OCI-LY7 (cell line): Measurements from ENCODE around the gene LCE1C. TPM values are rescaled to one million over a fixed set of nuclear protein-coding genes. Genes with fewer than 3 reads are reported as not detected.

Experiments
- BruUV-seq: library from RNA; stranded (reverse); fragments of 400-500 nt; replicated peaks from 2 replicates; lab custom pipeline; 2021; lab: Mats Ljungman, UMichigan
- CTCF ChIA-PET: fragments of 300-600 bp; sonication (Branson Sonifier 250); formaldehyde crosslinking; loops from one replicate; lab custom pipeline; 2022; ENCODE audit warnings: antibody characterized with exemption; ENCODE audit not compliant: unreplicated experiment; lab: Charles Lee
- POLR2A ChIA-PET: fragments of 300-600 bp; sonication (Branson Sonifier 250); formaldehyde crosslinking; loops from one replicate; lab custom pipeline; 2022; ENCODE audit warnings: antibody characterized with exemption; lab: Charles Lee
- DNase-seq: peaks from one replicate; pipeline ENCODE4 v3.0.0-alpha.2; 2015; ENCODE audit warnings: low spot score
- H2AFZ ChIP-seq: fragments of 200-600 bp; sonication (generic), shearing (Covaris generic); 2 replicates; pipeline ENCODE4 v1.6.1; 2014; ENCODE audit warnings: mild to moderate bottlenecking, antibody characterized with exemption, low read length, moderate library complexity
- H3K27ac ChIP-seq: fragments of 200-600 bp; sonication (generic); 2 replicates; pipeline ENCODE4 v1.5.1; 2014; ENCODE audit warnings: mixed run types, low read depth, mild to moderate bottlenecking, moderate library complexity, low read length, inconsistent platforms; ENCODE audit not compliant: poor library complexity, severe bottlenecking
- H3K36me3 ChIP-seq: fragments of 200-600 bp; sonication (generic); 2 replicates; pipeline ENCODE4 v1.6.1; 2014; ENCODE audit warnings: mild to moderate bottlenecking, antibody characterized with exemption, low read length, moderate library complexity, mixed read lengths; ENCODE audit not compliant: insufficient read depth
- H3K4me1 ChIP-seq: fragments of 200-600 bp; sonication (generic); 2 replicates; pipeline ENCODE4 v1.5.1; 2014; ENCODE audit warnings: mild to moderate bottlenecking, low read length; ENCODE audit not compliant: insufficient read depth, poor library complexity, severe bottlenecking
- H3K4me2 ChIP-seq: fragments of 200-600 bp; sonication (generic); 2 replicates; pipeline ENCODE4 v1.6.1; 2014; ENCODE audit warnings: mild to moderate bottlenecking, low read length
- H3K4me3 ChIP-seq: fragments of 200-600 bp; sonication (generic); 2 replicates; pipeline ENCODE4 v1.5.1; 2014; ENCODE audit warnings: mild to moderate bottlenecking, low read depth, low read length; ENCODE audit not compliant: poor library complexity, severe bottlenecking
- H3K79me2 ChIP-seq: fragments of 200-600 bp; sonication (generic); 2 replicates; pipeline ENCODE4 v1.6.1; 2016; ENCODE audit warnings: low read depth, mild to moderate bottlenecking, low read length, moderate library complexity, mixed read lengths; ENCODE audit not compliant: insufficient read depth
- H3K9me2 ChIP-seq: fragments of 200-600 bp; sonication (generic); 2 replicates; pipeline ENCODE4 v1.6.1; 2016; ENCODE audit warnings: mild to moderate bottlenecking, low read length, mixed read lengths; ENCODE audit not compliant: insufficient read depth
- H3K9me3 ChIP-seq: fragments of 200-600 bp; sonication (generic); 2 replicates; pipeline ENCODE4 v1.6.1; 2014; ENCODE audit warnings: mild to moderate bottlenecking, mixed run types, low read length, mixed read lengths
- H4K20me1 ChIP-seq: fragments of 200-600 bp; sonication (generic); 2 replicates; pipeline ENCODE4 v1.6.1; 2014; ENCODE audit warnings: mild to moderate bottlenecking, antibody characterized with exemption, low read length, moderate library complexity, mixed read lengths; ENCODE audit not compliant: insufficient read depth
- CTCF ChIP-seq: fragments of 200-600 bp; sonication (generic); conservative IDR thresholded peaks from 2 replicates; pipeline ENCODE4 v1.5.1; 2014; ENCODE audit warnings: mild to moderate bottlenecking, antibody characterized with exemption, low read length, moderate library complexity, mixed read lengths
- EZH2phosphoT487 ChIP-seq: fragments of 200-600 bp; sonication (generic); IDR thresholded peaks from 2 replicates; pipeline ENCODE4 v1.6.1; 2018; ENCODE audit warnings: low read depth, borderline replicate concordance, mild to moderate bottlenecking, mixed run types, antibody characterized with exemption, low read length, moderate library complexity, mixed read lengths
- intact Hi-C: fragments of 100-400 bp; cut with micrococcal nuclease; formaldehyde crosslinking; loops from one replicate; pipeline ENCODE4 v1.10.0; 2022; ENCODE audit not compliant: unreplicated experiment
- total RNA-seq, 2 experiments: library from RNA; depleted of rRNA in 1 of 2; stranded (reverse); fragments of >200 nt in 1 of 2; shearing (Covaris generic) in 1 of 2; gene quantifications; 2 replicates each; pipeline ENCODE4 v1.2.3, GENCODE V29; 2014 to 2022

LCE1C gene
- total RNA-seq, 2 experiments from 2014 or later, result not detected

- no peak overlapping the region for H3K4me2 ChIP-seq
- H3K27ac ChIP-seq, result no peak overlapping the region
- no peaks in the 10 kb centered on the region for H3K9me3 ChIP-seq
- no peak for DNase-seq
- no peak overlapping the region for H2AFZ ChIP-seq
- no peaks in the 10 kb centered on the region for H3K79me2 ChIP-seq
- POLR2A ChIA-PET, result no interaction called here
- H3K4me3 ChIP-seq, result no peak overlapping the region
- no peaks in the 10 kb centered on the region for H4K20me1 ChIP-seq
- H3K4me1 ChIP-seq, result no peaks in the 10 kb centered on the region
- no peaks in the 10 kb centered on the region for H3K9me2 ChIP-seq
- no TSS peak for BruUV-seq
- CTCF ChIA-PET, result no interaction called here
- TF ChIP-seq EZH2phosphoT487 (no peak), CTCF (no peak)
- no peaks in the 10 kb centered on the region for H3K36me3 ChIP-seq
- intact Hi-C loops, result no loop called here
Measured at GRCh38 chr1:152823294-152823693, 16.8 kb upstream of the LCE1C start.

- intact Hi-C loops, result no loop called here
- H3K4me3 ChIP-seq, result no peak overlapping the region
- H3K79me2 ChIP-seq, result no peaks in the 10 kb centered on the region
- no peak overlapping the region for H2AFZ ChIP-seq
- no peaks in the 10 kb centered on the region for H3K9me2 ChIP-seq
- H3K4me2 ChIP-seq, result no peak overlapping the region
- no peaks in the 10 kb centered on the region for H3K36me3 ChIP-seq
- BruUV-seq, result no TSS peak
- no peaks in the 10 kb centered on the region for H3K4me1 ChIP-seq
- H3K27ac ChIP-seq, result no peak overlapping the region
- TF ChIP-seq EZH2phosphoT487 (no peak), CTCF (no peak)
- ChIA-PET CTCF (no interaction called here), POLR2A (no interaction called here)
- H4K20me1 ChIP-seq, result no peaks in the 10 kb centered on the region
- H3K9me3 ChIP-seq, result no peaks in the 10 kb centered on the region
- DNase-seq, result no peak
Measured at GRCh38 chr1:152817309-152817708, 10.9 kb upstream of the LCE1C start.

- Histone ChIP-seq H3K9me2 (no peaks in the 10 kb centered on the region), H3K4me2 (no peak within 1 kb of the TSS), H3K4me3 (no peak within 1 kb of the TSS), H3K9me3 (no peaks in the 10 kb centered on the region), H3K4me1 (no peaks in the 10 kb centered on the region), H2AFZ (no peak within 1 kb of the TSS), H4K20me1 (no peaks in the 10 kb centered on the region), H3K79me2 (no peaks in the 10 kb centered on the region), H3K36me3 (no peaks in the 10 kb centered on the region), H3K27ac (no peak within 1 kb of the TSS)
- no TSS peak for BruUV-seq
- POLR2A ChIA-PET, result no interaction called here
- DNase-seq, result no peak
- TF ChIP-seq CTCF, result no peak
- TF ChIP-seq EZH2phosphoT487, result no peak
- intact Hi-C loops, result no loop called here
- CTCF ChIA-PET, result no interaction called here
Measured at GRCh38 chr1:152811671-152812070, 5.2 kb upstream of the LCE1C start, which contains the start of gene LCE1B. Gene LCE1B (plus strand): TSS chr1:152811971. CDS start chr1:152812447, 476 bp downstream.
